ENCODE measurements around the gene UBE2K. TPM values are rescaled to one million over a fixed set of nuclear protein-coding genes. Genes with fewer than 3 reads are reported as not detected.

Gene UBE2K
- total and polyA plus RNA-seq, 10 of the 15 experiments (the other 5 are each of a cell fraction or from before 2014, with no cell fraction given) = 17.0 to 141 (median 75.5) TPM

DNA sequence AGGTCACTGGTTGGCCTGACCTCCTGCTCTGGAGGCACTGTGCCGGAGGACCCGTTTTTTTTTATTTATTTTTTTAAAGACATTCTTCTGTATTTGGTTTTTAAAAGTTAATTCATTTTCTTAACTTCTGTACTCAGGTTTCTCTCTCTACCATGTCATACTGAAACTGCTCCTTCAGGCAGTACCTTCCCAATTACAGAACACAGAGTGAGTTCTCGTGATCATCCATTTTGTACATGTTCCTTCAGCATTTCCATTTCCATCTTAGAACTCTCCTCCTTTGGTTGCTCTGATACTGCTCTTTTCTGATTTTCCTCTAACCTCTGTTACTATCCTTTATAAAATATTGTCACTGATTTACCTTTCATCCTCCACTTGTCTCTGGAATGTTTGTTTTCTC, 17.9 kb downstream of the UBE2K start:
- BruUV-seq (replicated peaks) = no TSS peak
- ATAC-seq (peak; percentile 67), DNase-seq (ENCODE audit: low read depth, low spot score) (no peak), FAIRE-seq (peak; percentile 18)
- H3K79me2 ChIP-seq (ENCODE audit: control insufficient read depth, insufficient read depth, low read length) = peaks cover 87% of the 10 kb centered on the region
- H3K9me3 ChIP-seq (replicated peaks; ENCODE audit: control insufficient read depth, insufficient read depth, low read length) = no peaks in the 10 kb centered on the region
- H3K4me2 ChIP-seq (ENCODE audit: control insufficient read depth, insufficient read depth) = peak overlapping the region; percentile 72; the same call in 1 of the 2 replicates
- intact Hi-C loops (cut with micrococcal nuclease; ENCODE audit: unreplicated experiment) (loop anchor here (5.0 kb wide), 1 partner anchor 47 kb away; no protein-coding TSS in a partner anchor), in situ Hi-C loops (cut with MboI) (no loop called here)
- POLR2A ChIA-PET = interaction anchor here (0.5 to 1.1 kb wide), 2 partner anchors 11 to 39 kb away, joined by 3 read pairs; no protein-coding TSS in a partner anchor
- WGBS (ENCODE audit: insufficient coverage, insufficient replicate concordance, low lambda C conversion rate, missing lambda C conversion rate) = 19% methylated on average over 3 of the region's 3 CpGs
- H3K4me1 ChIP-seq (ENCODE audit: control insufficient read depth, insufficient read depth, low read length) = peaks cover 55% of the 10 kb centered on the region
- no peaks in the 10 kb centered on the region for H4K20me1 ChIP-seq (ENCODE audit: control insufficient read depth, insufficient read depth)
- RAD21 ChIA-PET (ENCODE audit: unreplicated experiment) = no interaction called here
- H2AFZ ChIP-seq (ENCODE audit: control insufficient read depth, low read depth, low read length) = no peak overlapping the region
- peak overlapping the region; percentile 22; the same call in 1 of the 2 replicates for H3K9ac ChIP-seq (ENCODE audit: control insufficient read depth, insufficient read depth, low read length)
- SMC1A ChIA-PET (ENCODE audit: uncharacterized antibody, unreplicated experiment) = no interaction called here
- H3K27me3 ChIP-seq (replicated peaks in 1 of 2; ENCODE audit: control insufficient read depth in 2 of 2, insufficient read depth in 2 of 2, low read length in 1 of 2) = no peaks in the 10 kb centered on the region
- H3K27ac ChIP-seq (ENCODE audit: control insufficient read depth, insufficient read depth) = peak overlapping the region; percentile 70
- CTCF ChIA-PET = interaction anchor here (1.2 kb wide), 1 partner anchor 21 kb away, joined by 3 read pairs; no protein-coding TSS in a partner anchor
- H3K4me3 ChIP-seq = peak overlapping the region; percentile 5; the same call in 1 of the 2 replicates
- H3K36me3 ChIP-seq (ENCODE audit: control insufficient read depth in 2 of 2, insufficient read depth in 2 of 2, low read length in 1 of 2) = peaks cover 4 to 6% of the 10 kb centered on the region in 2 experiments; a peak in 3 of 4 replicates
- peak; percentile 68 for TF ChIP-seq JUNB (IDR thresholded peaks at IDR 0.05)
- TF ChIP-seq NR2C1 (IDR thresholded peaks at IDR 0.05) = no peak
- TF ChIP-seq, protein P1, sequence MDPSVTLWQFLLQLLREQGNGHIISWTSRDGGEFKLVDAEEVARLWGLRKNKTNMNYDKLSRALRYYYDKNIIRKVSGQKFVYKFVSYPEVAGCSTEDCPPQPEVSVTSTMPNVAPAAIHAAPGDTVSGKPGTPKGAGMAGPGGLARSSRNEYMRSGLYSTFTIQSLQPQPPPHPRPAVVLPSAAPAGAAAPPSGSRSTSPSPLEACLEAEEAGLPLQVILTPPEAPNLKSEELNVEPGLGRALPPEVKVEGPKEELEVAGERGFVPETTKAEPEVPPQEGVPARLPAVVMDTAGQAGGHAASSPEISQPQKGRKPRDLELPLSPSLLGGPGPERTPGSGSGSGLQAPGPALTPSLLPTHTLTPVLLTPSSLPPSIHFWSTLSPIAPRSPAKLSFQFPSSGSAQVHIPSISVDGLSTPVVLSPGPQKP (IDR thresholded peaks at IDR 0.05; ENCODE audit: low read depth, low read length) = no peak
- TF ChIP-seq BHLHE40 (IDR thresholded peaks at IDR 0.05; ENCODE audit: borderline replicate concordance in 1 of 2, low read depth in 2 of 2, low read length in 1 of 2) = peak in 1 of 2 experiments; percentile 10; a peak in 1 of 4 replicates
- TF ChIP-seq IKZF2 (IDR thresholded peaks at IDR 0.05) = peak in 1 of 2 experiments; percentile 31; a peak in 1 of 4 replicates
- peak; percentile 22; the same call in 1 of the 2 replicates for TF ChIP-seq NFIC (IDR thresholded peaks at IDR 0.05; ENCODE audit: low read depth, low read length)
- TF ChIP-seq POLR2AphosphoS2 (IDR thresholded peaks at IDR 0.05; ENCODE audit: low read depth, low read length) = no peak
- no peak for TF ChIP-seq SRF (IDR thresholded peaks at IDR 0.05; ENCODE audit: low read depth in 2 of 2, low read length in 2 of 2)
- TF ChIP-seq BMI1 (IDR thresholded peaks at IDR 0.05; ENCODE audit: borderline replicate concordance) = no peak
- TF ChIP-seq YY1 (IDR thresholded peaks at IDR 0.05; ENCODE audit: low read depth, low read length) = peak; percentile 93
- TF ChIP-seq, protein P2, sequence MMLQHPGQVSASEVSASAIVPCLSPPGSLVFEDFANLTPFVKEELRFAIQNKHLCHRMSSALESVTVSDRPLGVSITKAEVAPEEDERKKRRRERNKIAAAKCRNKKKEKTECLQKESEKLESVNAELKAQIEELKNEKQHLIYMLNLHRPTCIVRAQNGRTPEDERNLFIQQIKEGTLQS (IDR thresholded peaks at IDR 0.05; ENCODE audit: borderline replicate concordance, extremely low read depth, low read depth, low read length) = no peak
- no peak for TF ChIP-seq SUZ12 (IDR thresholded peaks at IDR 0.05; ENCODE audit: unreplicated experiment)
- TF ChIP-seq KAT2A (conservative IDR thresholded peaks at IDR 0.05; ENCODE audit: control insufficient read depth, low read depth, low read length) = no peak
- TF ChIP-seq, protein P3, sequence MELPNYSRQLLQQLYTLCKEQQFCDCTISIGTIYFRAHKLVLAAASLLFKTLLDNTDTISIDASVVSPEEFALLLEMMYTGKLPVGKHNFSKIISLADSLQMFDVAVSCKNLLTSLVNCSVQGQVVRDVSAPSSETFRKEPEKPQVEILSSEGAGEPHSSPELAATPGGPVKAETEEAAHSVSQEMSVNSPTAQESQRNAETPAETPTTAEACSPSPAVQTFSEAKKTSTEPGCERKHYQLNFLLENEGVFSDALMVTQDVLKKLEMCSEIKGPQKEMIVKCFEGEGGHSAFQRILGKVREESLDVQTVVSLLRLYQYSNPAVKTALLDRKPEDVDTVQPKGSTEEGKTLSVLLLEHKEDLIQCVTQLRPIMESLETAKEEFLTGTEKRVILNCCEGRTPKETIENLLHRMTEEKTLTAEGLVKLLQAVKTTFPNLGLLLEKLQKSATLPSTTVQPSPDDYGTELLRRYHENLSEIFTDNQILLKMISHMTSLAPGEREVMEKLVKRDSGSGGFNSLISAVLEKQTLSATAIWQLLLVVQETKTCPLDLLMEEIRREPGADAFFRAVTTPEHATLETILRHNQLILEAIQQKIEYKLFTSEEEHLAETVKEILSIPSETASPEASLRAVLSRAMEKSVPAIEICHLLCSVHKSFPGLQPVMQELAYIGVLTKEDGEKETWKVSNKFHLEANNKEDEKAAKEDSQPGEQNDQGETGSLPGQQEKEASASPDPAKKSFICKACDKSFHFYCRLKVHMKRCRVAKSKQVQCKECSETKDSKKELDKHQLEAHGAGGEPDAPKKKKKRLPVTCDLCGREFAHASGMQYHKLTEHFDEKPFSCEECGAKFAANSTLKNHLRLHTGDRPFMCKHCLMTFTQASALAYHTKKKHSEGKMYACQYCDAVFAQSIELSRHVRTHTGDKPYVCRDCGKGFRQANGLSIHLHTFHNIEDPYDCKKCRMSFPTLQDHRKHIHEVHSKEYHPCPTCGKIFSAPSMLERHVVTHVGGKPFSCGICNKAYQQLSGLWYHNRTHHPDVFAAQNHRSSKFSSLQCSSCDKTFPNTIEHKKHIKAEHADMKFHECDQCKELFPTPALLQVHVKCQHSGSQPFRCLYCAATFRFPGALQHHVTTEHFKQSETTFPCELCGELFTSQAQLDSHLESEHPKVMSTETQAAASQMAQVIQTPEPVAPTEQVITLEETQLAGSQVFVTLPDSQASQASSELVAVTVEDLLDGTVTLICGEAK (IDR thresholded peaks at IDR 0.05; ENCODE audit: borderline replicate concordance) = no peak
- TF ChIP-seq TCF7 (IDR thresholded peaks at IDR 0.05; ENCODE audit: borderline replicate concordance) = no peak
- TF ChIP-seq, protein P4, sequence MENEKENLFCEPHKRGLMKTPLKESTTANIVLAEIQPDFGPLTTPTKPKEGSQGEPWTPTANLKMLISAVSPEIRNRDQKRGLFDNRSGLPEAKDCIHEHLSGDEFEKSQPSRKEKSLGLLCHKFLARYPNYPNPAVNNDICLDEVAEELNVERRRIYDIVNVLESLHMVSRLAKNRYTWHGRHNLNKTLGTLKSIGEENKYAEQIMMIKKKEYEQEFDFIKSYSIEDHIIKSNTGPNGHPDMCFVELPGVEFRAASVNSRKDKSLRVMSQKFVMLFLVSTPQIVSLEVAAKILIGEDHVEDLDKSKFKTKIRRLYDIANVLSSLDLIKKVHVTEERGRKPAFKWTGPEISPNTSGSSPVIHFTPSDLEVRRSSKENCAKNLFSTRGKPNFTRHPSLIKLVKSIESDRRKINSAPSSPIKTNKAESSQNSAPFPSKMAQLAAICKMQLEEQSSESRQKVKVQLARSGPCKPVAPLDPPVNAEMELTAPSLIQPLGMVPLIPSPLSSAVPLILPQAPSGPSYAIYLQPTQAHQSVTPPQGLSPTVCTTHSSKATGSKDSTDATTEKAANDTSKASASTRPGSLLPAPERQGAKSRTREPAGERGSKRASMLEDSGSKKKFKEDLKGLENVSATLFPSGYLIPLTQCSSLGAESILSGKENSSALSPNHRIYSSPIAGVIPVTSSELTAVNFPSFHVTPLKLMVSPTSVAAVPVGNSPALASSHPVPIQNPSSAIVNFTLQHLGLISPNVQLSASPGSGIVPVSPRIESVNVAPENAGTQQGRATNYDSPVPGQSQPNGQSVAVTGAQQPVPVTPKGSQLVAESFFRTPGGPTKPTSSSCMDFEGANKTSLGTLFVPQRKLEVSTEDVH (IDR thresholded peaks at IDR 0.05; ENCODE audit: low read depth, partially characterized antibody) = no peak
